ENCODE results near the gene MIXL1. TPM values are rescaled to one million over a fixed set of nuclear protein-coding genes. Genes with fewer than 3 reads are reported as not detected.
A peak's percentile ranks its signal among the peaks of the same experiment; 100 is the strongest.

The MIXL1 gene
- total RNA-seq, 1 donor from 2014 or later = not detected

- H3K4me1 Mint-ChIP-seq = peaks cover 36% of the 10 kb centered on the region
- Histone ChIP-seq H3K4me2 (no peak overlapping the region), H3K4me1 (peaks cover 26% of the 10 kb centered on the region), H3K27me3 (no peaks in the 10 kb centered on the region), H2AFZ (replicated peaks) (peak overlapping the region; percentile 52), H4K20me1 (ENCODE audit: low read depth) (no peaks in the 10 kb centered on the region), H3K36me3 (no peaks in the 10 kb centered on the region), H3F3A (ENCODE audit: low read depth) (peaks cover 4% of the 10 kb centered on the region), H3K27ac (no peak overlapping the region), H3K79me2 (ENCODE audit: low read depth) (no peaks in the 10 kb centered on the region), H3K4me3 (no peak overlapping the region), H3K9ac (no peak overlapping the region), H3K9me3 (ENCODE audit: low read depth) (no peaks in the 10 kb centered on the region)
- no peak overlapping the region for H3K4me3 Mint-ChIP-seq
- H3K27me3 Mint-ChIP-seq (ENCODE audit: insufficient read depth, low read depth) = peaks cover 8% of the 10 kb centered on the region
- no peaks in the 10 kb centered on the region for H3K9me3 Mint-ChIP-seq
- no peaks in the 10 kb centered on the region for H3K36me3 Mint-ChIP-seq
- TF ChIP-seq CTCF (IDR thresholded peaks at IDR 0.05) (no peak), EZH2 (IDR thresholded peaks at IDR 0.05) (no peak), EZH2phosphoT487 (IDR thresholded peaks at IDR 0.05) (no peak)
- no peak overlapping the region for H3K27ac Mint-ChIP-seq
- no peak for DNase-seq (ENCODE audit: low spot score)
These were observed 10.9 kb upstream of the MIXL1 start for GRCh38 chr1:226212545-226212944.

GRCh38 chr1:226215239-226215638, 8.2 kb upstream of the MIXL1 start:
- Histone ChIP-seq H3F3A (ENCODE audit: low read depth) (peaks cover 8% of the 10 kb centered on the region), H2AFZ (replicated peaks) (peak overlapping the region; percentile 84), H3K9me3 (ENCODE audit: low read depth) (no peaks in the 10 kb centered on the region), H4K20me1 (ENCODE audit: low read depth) (no peaks in the 10 kb centered on the region), H3K9ac (no peak overlapping the region), H3K79me2 (ENCODE audit: low read depth) (no peaks in the 10 kb centered on the region), H3K4me3 (no peak overlapping the region), H3K4me1 (peaks cover 19% of the 10 kb centered on the region), H3K27ac (no peak overlapping the region), H3K36me3 (no peaks in the 10 kb centered on the region), H3K4me2 (no peak overlapping the region), H3K27me3 (peaks cover 3% of the 10 kb centered on the region)
- no peak overlapping the region for H3K27ac Mint-ChIP-seq
- H3K4me3 Mint-ChIP-seq = no peak overlapping the region
- peaks cover 5% of the 10 kb centered on the region for H3K27me3 Mint-ChIP-seq (ENCODE audit: insufficient read depth, low read depth)
- no peaks in the 10 kb centered on the region for H3K36me3 Mint-ChIP-seq
- no peak for TF ChIP-seq EZH2 (IDR thresholded peaks at IDR 0.05)
- TF ChIP-seq EZH2phosphoT487 (IDR thresholded peaks at IDR 0.05) = no peak
- no peak for TF ChIP-seq CTCF (IDR thresholded peaks at IDR 0.05)
- H3K4me1 Mint-ChIP-seq = peaks cover 26% of the 10 kb centered on the region
- no peaks in the 10 kb centered on the region for H3K9me3 Mint-ChIP-seq
- DNase-seq (ENCODE audit: low spot score) = no peak

GRCh38 chr1:226216056-226216455, 7.4 kb upstream of the MIXL1 start:
- no peaks in the 10 kb centered on the region for H3K9me3 ChIP-seq (ENCODE audit: low read depth)
- no peak for TF ChIP-seq EZH2phosphoT487 (IDR thresholded peaks at IDR 0.05)
- no peak for TF ChIP-seq CTCF (IDR thresholded peaks at IDR 0.05)
- no peak for TF ChIP-seq EZH2 (IDR thresholded peaks at IDR 0.05)
- Mint-ChIP-seq H3K9me3 (no peaks in the 10 kb centered on the region), H3K4me3 (no peak overlapping the region), H3K4me1 (peaks cover 24% of the 10 kb centered on the region), H3K27ac (no peak overlapping the region), H3K36me3 (no peaks in the 10 kb centered on the region), H3K27me3 (ENCODE audit: insufficient read depth, low read depth) (peaks cover 5% of the 10 kb centered on the region)
- H3K27me3 ChIP-seq = peaks cover 11% of the 10 kb centered on the region
- peaks cover 15% of the 10 kb centered on the region for H3F3A ChIP-seq (ENCODE audit: low read depth)
- no peak overlapping the region for H3K9ac ChIP-seq
- no peak overlapping the region for H3K4me3 ChIP-seq
- no peaks in the 10 kb centered on the region for H3K79me2 ChIP-seq (ENCODE audit: low read depth)
- H3K36me3 ChIP-seq = no peaks in the 10 kb centered on the region
- H3K4me1 ChIP-seq = peaks cover 15% of the 10 kb centered on the region
- no peak overlapping the region for H3K4me2 ChIP-seq
- no peaks in the 10 kb centered on the region for H4K20me1 ChIP-seq (ENCODE audit: low read depth)
- no peak for DNase-seq (ENCODE audit: low spot score)
- H3K27ac ChIP-seq = no peak overlapping the region
- H2AFZ ChIP-seq (replicated peaks) = no peak overlapping the region
